ENCODE results near the gene C1orf53. TPM values are rescaled to one million over a fixed set of nuclear protein-coding genes. Genes with fewer than 3 reads are reported as not detected.

The C1orf53 gene
- total and polyA plus RNA-seq, 2 of the 8 experiments (the other 6 are each of a cell fraction or from before 2014, with no cell fraction given): 0.56 to 1.3 TPM

- TF ChIP-seq CTCF (IDR thresholded peaks at IDR 0.05; ENCODE audit: control extremely low read depth in 1 of 3, insufficient read depth in 1 of 3, low read depth in 1 of 3, low read length in 3 of 3) (peak; percentile 57 to 69 (median 57)), MAFK (IDR thresholded peaks at IDR 0.05; ENCODE audit: low read depth, low read length) (no peak), TAF7 (optimal IDR thresholded peaks at IDR 0.05; ENCODE audit: borderline replicate concordance, low read depth, low read length) (no peak), CBX5 (IDR thresholded peaks at IDR 0.05; ENCODE audit: low read depth, low read length) (no peak), NRF1 (IDR thresholded peaks at IDR 0.05; ENCODE audit: low read depth, low read length) (no peak)
Observed at GRCh38 chr1:197915862-197916499, 13.6 kb downstream of the C1orf53 start (continued).
